ENCODE results near the gene ISCA2.

The ISCA2 gene

GRCh38 chr14:74502236-74503019 lies 8.9 kb downstream of the ISCA2 start:
- TF ChIP-seq, protein P1, sequence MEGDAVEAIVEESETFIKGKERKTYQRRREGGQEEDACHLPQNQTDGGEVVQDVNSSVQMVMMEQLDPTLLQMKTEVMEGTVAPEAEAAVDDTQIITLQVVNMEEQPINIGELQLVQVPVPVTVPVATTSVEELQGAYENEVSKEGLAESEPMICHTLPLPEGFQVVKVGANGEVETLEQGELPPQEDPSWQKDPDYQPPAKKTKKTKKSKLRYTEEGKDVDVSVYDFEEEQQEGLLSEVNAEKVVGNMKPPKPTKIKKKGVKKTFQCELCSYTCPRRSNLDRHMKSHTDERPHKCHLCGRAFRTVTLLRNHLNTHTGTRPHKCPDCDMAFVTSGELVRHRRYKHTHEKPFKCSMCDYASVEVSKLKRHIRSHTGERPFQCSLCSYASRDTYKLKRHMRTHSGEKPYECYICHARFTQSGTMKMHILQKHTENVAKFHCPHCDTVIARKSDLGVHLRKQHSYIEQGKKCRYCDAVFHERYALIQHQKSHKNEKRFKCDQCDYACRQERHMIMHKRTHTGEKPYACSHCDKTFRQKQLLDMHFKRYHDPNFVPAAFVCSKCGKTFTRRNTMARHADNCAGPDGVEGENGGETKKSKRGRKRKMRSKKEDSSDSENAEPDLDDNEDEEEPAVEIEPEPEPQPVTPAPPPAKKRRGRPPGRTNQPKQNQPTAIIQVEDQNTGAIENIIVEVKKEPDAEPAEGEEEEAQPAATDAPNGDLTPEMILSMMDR (IDR thresholded peaks at IDR 0.05; ENCODE audit: insufficient read depth, low read length, poor library complexity, severe bottlenecking) = peak; percentile 56
- no peak for TF ChIP-seq EZH2phosphoT487 (conservative IDR thresholded peaks at IDR 0.05; ENCODE audit: low read length)
- Histone ChIP-seq H3K36me3 (ENCODE audit: low read length) (no peaks in the 10 kb centered on the region), H3K4me2 (ENCODE audit: low read depth, low read length, poor library complexity, severe bottlenecking) (no peak overlapping the region), H3F3A (ENCODE audit: insufficient read depth) (no peaks in the 10 kb centered on the region), H3K27ac (ENCODE audit: low read depth, low read length) (no peak overlapping the region), H3K9me3 (ENCODE audit: insufficient read depth, low read length) (no peaks in the 10 kb centered on the region), H3K27me3 (ENCODE audit: low read length) (no peaks in the 10 kb centered on the region), H3K9ac (ENCODE audit: low read length) (no peak overlapping the region), H4K20me1 (ENCODE audit: low read depth, low read length) (no peaks in the 10 kb centered on the region), H3K4me3 (ENCODE audit: insufficient read depth, low read length, poor library complexity, severe bottlenecking) (no peak overlapping the region), H3K9me2 (replicated peaks; ENCODE audit: insufficient read depth, low read length) (no peaks in the 10 kb centered on the region), H2AFZ (ENCODE audit: low read depth, low read length, severe bottlenecking) (no peak overlapping the region), H3K79me2 (ENCODE audit: insufficient read depth, low read length) (no peaks in the 10 kb centered on the region)

DNA sequence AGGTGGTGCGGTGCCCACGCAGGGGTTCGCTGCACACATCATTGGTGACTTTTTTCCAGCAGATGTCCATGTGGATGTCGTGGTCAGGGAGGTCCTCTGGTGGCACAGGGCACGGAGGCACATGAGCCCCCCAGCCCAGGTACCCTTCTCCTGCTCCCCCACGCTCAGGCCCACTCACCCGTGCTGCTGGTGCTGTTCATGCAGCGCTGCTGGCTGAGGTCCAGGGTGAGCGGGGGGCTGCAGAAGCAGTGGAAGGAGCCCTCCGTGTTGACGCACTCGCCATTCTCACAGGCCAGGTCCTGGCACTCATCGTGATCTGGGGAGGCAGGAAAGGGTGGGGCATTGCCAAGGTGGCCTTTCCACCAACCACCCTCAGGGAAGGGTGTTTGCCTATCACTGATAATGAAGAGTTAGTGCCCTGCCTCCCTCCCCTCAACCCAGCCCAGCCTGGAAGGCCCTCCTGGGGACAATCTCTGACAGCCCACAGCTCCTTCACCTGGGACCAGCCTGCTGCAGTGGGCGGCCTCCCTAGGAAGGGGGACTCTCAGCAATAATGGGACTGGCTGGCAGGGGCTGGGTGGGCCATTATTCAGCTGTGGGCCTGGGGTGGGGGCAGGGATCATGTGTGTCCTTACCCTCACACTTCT lies 9.8 kb downstream of the ISCA2 start:
- H2AFZ ChIP-seq (ENCODE audit: low read depth, low read length, severe bottlenecking) = no peak overlapping the region
- H3K9me2 ChIP-seq (replicated peaks; ENCODE audit: insufficient read depth, low read length) = no peaks in the 10 kb centered on the region
- no peaks in the 10 kb centered on the region for H4K20me1 ChIP-seq (ENCODE audit: low read depth, low read length)
- H3K27me3 ChIP-seq (ENCODE audit: low read length) = no peaks in the 10 kb centered on the region
- H3K4me2 ChIP-seq (ENCODE audit: low read depth, low read length, poor library complexity, severe bottlenecking) = no peak overlapping the region
- H3K9ac ChIP-seq (ENCODE audit: low read length) = no peak overlapping the region
- no peaks in the 10 kb centered on the region for H3K79me2 ChIP-seq (ENCODE audit: insufficient read depth, low read length)
- no peaks in the 10 kb centered on the region for H3K9me3 ChIP-seq (ENCODE audit: insufficient read depth, low read length)
- H3K36me3 ChIP-seq (ENCODE audit: low read length) = no peaks in the 10 kb centered on the region
- H3K4me3 ChIP-seq (ENCODE audit: insufficient read depth, low read length, poor library complexity, severe bottlenecking) = no peak overlapping the region
- H3F3A ChIP-seq (ENCODE audit: insufficient read depth) = no peaks in the 10 kb centered on the region
- H3K27ac ChIP-seq (ENCODE audit: low read depth, low read length) = no peak overlapping the region
- TF ChIP-seq, protein P1 (IDR thresholded peaks at IDR 0.05; ENCODE audit: insufficient read depth, low read length, poor library complexity, severe bottlenecking) = no peak
- no peak for TF ChIP-seq EZH2phosphoT487 (conservative IDR thresholded peaks at IDR 0.05; ENCODE audit: low read length)

DNA sequence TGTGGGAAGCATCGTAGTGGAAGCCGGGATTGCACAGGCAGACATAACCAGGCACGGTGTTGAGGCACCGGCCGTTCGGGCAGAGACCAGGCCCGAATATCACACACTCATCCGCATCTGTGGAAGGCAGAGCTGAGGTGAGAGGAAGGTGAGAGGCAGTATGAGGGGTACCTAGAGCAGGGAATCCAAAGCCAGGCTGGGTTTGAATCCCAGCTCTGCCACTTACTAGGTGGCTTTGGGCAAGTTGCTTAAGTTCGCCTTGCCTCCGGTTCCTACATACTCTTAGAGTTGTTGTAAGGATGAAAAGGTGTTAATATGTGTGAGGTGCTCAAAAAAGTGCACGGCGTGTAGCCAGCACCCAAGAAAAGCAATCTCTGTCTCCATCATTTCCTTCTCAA lies 10.4 kb downstream of the ISCA2 start:
- H4K20me1 ChIP-seq (ENCODE audit: low read depth, low read length) = no peaks in the 10 kb centered on the region
- no peaks in the 10 kb centered on the region for H3K36me3 ChIP-seq (ENCODE audit: low read length)
- no peaks in the 10 kb centered on the region for H3K27me3 ChIP-seq (ENCODE audit: low read length)
- TF ChIP-seq EZH2phosphoT487 (conservative IDR thresholded peaks at IDR 0.05; ENCODE audit: low read length) = no peak
- TF ChIP-seq, protein P1 (IDR thresholded peaks at IDR 0.05; ENCODE audit: insufficient read depth, low read length, poor library complexity, severe bottlenecking) = no peak
- no peaks in the 10 kb centered on the region for H3K79me2 ChIP-seq (ENCODE audit: insufficient read depth, low read length)
- H2AFZ ChIP-seq (ENCODE audit: low read depth, low read length, severe bottlenecking) = no peak overlapping the region
- no peak overlapping the region for H3K9ac ChIP-seq (ENCODE audit: low read length)
- H3K9me3 ChIP-seq (ENCODE audit: insufficient read depth, low read length) = no peaks in the 10 kb centered on the region
- no peaks in the 10 kb centered on the region for H3K9me2 ChIP-seq (replicated peaks; ENCODE audit: insufficient read depth, low read length)
- no peak overlapping the region for H3K4me2 ChIP-seq (ENCODE audit: low read depth, low read length, poor library complexity, severe bottlenecking)
- no peak overlapping the region for H3K4me3 ChIP-seq (ENCODE audit: insufficient read depth, low read length, poor library complexity, severe bottlenecking)
- no peaks in the 10 kb centered on the region for H3F3A ChIP-seq (ENCODE audit: insufficient read depth)
- no peak overlapping the region for H3K27ac ChIP-seq (ENCODE audit: low read depth, low read length)
